ENCODE data around the gene C12orf56. TPM values are rescaled to one million over a fixed set of nuclear protein-coding genes. Genes with fewer than 3 reads are reported as not detected.

Gene C12orf56
- total and polyA plus RNA-seq, 4 donors: 0.08 to 0.47 (median 0.24) TPM; not detected in 1

GRCh38 chr12:64296301-64296700, 94.3 kb downstream of the C12orf56 start:
- no peaks in the 10 kb centered on the region for H3K9me3 ChIP-seq (ENCODE audit: control insufficient read depth in 4 of 4, low read length in 3 of 4)
- TF ChIP-seq CTCF (IDR thresholded peaks at IDR 0.05; ENCODE audit: low read depth, low read length, missing input control): no peak
- TF ChIP-seq HNF4G (IDR thresholded peaks at IDR 0.05): no peak
- TF ChIP-seq TAF1 (conservative IDR thresholded peaks at IDR 0.05): no peak
- TF ChIP-seq ZBTB33 (IDR thresholded peaks at IDR 0.05): no peak
- TF ChIP-seq FOXA1 (IDR thresholded peaks at IDR 0.05): no peak
- no peak for TF ChIP-seq HNF4A (conservative IDR thresholded peaks at IDR 0.05)
- no peak for TF ChIP-seq RAD21 (IDR thresholded peaks at IDR 0.05)
- TF ChIP-seq YY1 (IDR thresholded peaks at IDR 0.05): no peak
- no peak for TF ChIP-seq SP1 (IDR thresholded peaks at IDR 0.05)
- TF ChIP-seq FOXA2 (IDR thresholded peaks at IDR 0.05): no peak
- no peak for TF ChIP-seq EGR1 (IDR thresholded peaks at IDR 0.05; ENCODE audit: low read depth in 2 of 2)
- TF ChIP-seq NR2F2 (IDR thresholded peaks at IDR 0.05): no peak
- no peak for TF ChIP-seq MAX (IDR thresholded peaks at IDR 0.05)
- TF ChIP-seq ATF3 (IDR thresholded peaks at IDR 0.05): no peak
- no peak for TF ChIP-seq REST (IDR thresholded peaks at IDR 0.05)
- no peak for TF ChIP-seq RXRA (IDR thresholded peaks at IDR 0.05)
- TF ChIP-seq JUND (IDR thresholded peaks at IDR 0.05): no peak
- TF ChIP-seq GABPA (IDR thresholded peaks at IDR 0.05 in 1 of 2, conservative IDR thresholded peaks at IDR 0.05 in 1 of 2): no peak
- no peak overlapping the region for H3K4me3 ChIP-seq (ENCODE audit: low read depth in 1 of 3, low read length in 3 of 3)
- no peak overlapping the region for H3K27ac ChIP-seq (ENCODE audit: low read depth in 1 of 2, low read length in 2 of 2)
- H3K4me1 ChIP-seq (ENCODE audit: control insufficient read depth in 4 of 4, insufficient read depth in 4 of 4, low read length in 3 of 4): no peaks in the 10 kb centered on the region
- H3K27me3 ChIP-seq (ENCODE audit: control insufficient read depth in 4 of 4, insufficient read depth in 4 of 4, low read length in 3 of 4): no peaks in the 10 kb centered on the region
- no peak for DNase-seq (ENCODE audit: low spot score)
- H3K36me3 ChIP-seq (ENCODE audit: control insufficient read depth in 4 of 4, insufficient read depth in 3 of 4, low read depth in 1 of 4, low read length in 3 of 4): no peaks in the 10 kb centered on the region
- no peak overlapping the region for H3K9ac ChIP-seq (ENCODE audit: low read depth in 1 of 2, low read length in 2 of 2)
